B cell (primary cell): ENCODE data around the gene LAMC3. TPM values are rescaled to one million over a fixed set of nuclear protein-coding genes. Genes with fewer than 3 reads are reported as not detected.

Source experiments
- ATAC-seq: fragments of 200-7000 bp; cut with Tn5 transposase; one replicate; pipeline ENCODE4 v1.10.0; 2021; ENCODE audit warnings: low read depth, mild to moderate bottlenecking, moderate number of reproducible peaks, moderate library complexity
- CTCF ChIA-PET: fragments of 350-600 bp; sonication (Branson Sonifier 250); formaldehyde crosslinking; loops from one replicate; lab custom pipeline; 2021; ENCODE audit warnings: antibody characterized with exemption, inconsistent platforms; lab: Charles Lee
- POLR2A ChIA-PET: fragments of 350-600 bp; sonication (Branson Sonifier 250); formaldehyde crosslinking; loops from one replicate; lab custom pipeline; 2021; ENCODE audit warnings: antibody characterized with exemption; lab: Charles Lee
- DNase-seq: peaks from one replicate; pipeline ENCODE4 v3.0.0; 2013
- H2AFZ ChIP-seq: 2 replicates; pipeline ENCODE4 v1.6.1; 2012; ENCODE audit warnings: mild to moderate bottlenecking, low read depth, low read length; ENCODE audit not compliant: insufficient read depth, poor library complexity, severe bottlenecking
- H3K27ac ChIP-seq, 2 donors: 1 replicate in 1 of 2; 2 replicates in 1 of 2; pipeline ENCODE4 v1.5.1; 2012 to 2013; ENCODE audit warnings: low read length in 2 of 2, mild to moderate bottlenecking in 2 of 2, moderate library complexity in 1 of 2
- H3K27me3 ChIP-seq, 4 experiments: fragments of 200-600 bp in 1 of 4; sonication (generic) in 1 of 4; replicated peaks in 1 of 4; 1 replicate in 2 of 4; 2 replicates in 2 of 4; pipeline versions ENCODE4 v1.6.1 to v1.7.0; 2013 to 2016; ENCODE audit warnings: low read length in 3 of 4, mild to moderate bottlenecking in 2 of 4, mixed read lengths in 1 of 4, moderate library complexity in 1 of 4; ENCODE audit not compliant: insufficient read depth in 4 of 4, control insufficient read depth in 3 of 4; ENCODE audit errors: control extremely low read depth in 1 of 4
- H3K36me3 ChIP-seq, 2 experiments: replicated peaks in 1 of 2; 1 replicate in 1 of 2; 2 replicates in 1 of 2; pipeline versions ENCODE4 v1.6.1 to v1.7.1; 2013; ENCODE audit warnings: low read length in 1 of 2; ENCODE audit not compliant: insufficient read depth in 2 of 2, control insufficient read depth in 1 of 2; ENCODE audit errors: control extremely low read depth in 1 of 2, extremely low read depth in 1 of 2
- H3K4me1 ChIP-seq, 2 donors: fragments of 200-600 bp in 1 of 2; sonication (generic) in 1 of 2; 1 replicate in 1 of 2; 2 replicates in 1 of 2; pipeline versions ENCODE4 v1.5.1 to v1.6.1; 2013 to 2017; ENCODE audit warnings: low read length in 2 of 2; ENCODE audit not compliant: control insufficient read depth in 2 of 2, insufficient read depth in 2 of 2
- H3K4me2 ChIP-seq: replicated peaks from 2 replicates; pipeline ENCODE3; 2012; ENCODE audit warnings: mild to moderate bottlenecking, low read depth, low read length; ENCODE audit not compliant: poor library complexity, severe bottlenecking
- H3K4me3 ChIP-seq, 5 experiments: fragments of 200-600 bp in 1 of 5; sonication (generic) in 1 of 5; 1 replicate in 3 of 5; 2 replicates in 2 of 5; pipeline versions ENCODE4 v1.5.1 to v1.7.0; 2011 to 2016; ENCODE audit warnings: low read length in 4 of 5, mild to moderate bottlenecking in 4 of 5, low read depth in 2 of 5, control low read depth in 1 of 5, moderate library complexity in 1 of 5; ENCODE audit not compliant: insufficient read depth in 1 of 5; ENCODE audit errors: control extremely low read depth in 1 of 5, extremely low read depth in 1 of 5
- H3K79me2 ChIP-seq: fragments of 200-600 bp; sonication (generic); one replicate; pipeline ENCODE4 v1.6.0; 2016; ENCODE audit warnings: low read length; ENCODE audit not compliant: control insufficient read depth, insufficient read depth
- H3K9ac ChIP-seq: fragments of 200-600 bp; sonication (generic); 2 replicates; pipeline ENCODE4 v1.6.1; 2017; ENCODE audit warnings: mild to moderate bottlenecking, low read length, moderate library complexity
- H3K9me3 ChIP-seq, 3 donors: one replicate each; pipeline versions ENCODE4 v1.6.1 to v1.7.1; 2013; ENCODE audit warnings: low read length in 2 of 3; ENCODE audit not compliant: control insufficient read depth in 2 of 3, insufficient read depth in 1 of 3; ENCODE audit errors: control extremely low read depth in 1 of 3
- H4K20me1 ChIP-seq: 2 replicates; pipeline ENCODE4 v1.6.0; 2012; ENCODE audit warnings: mild to moderate bottlenecking, low read length; ENCODE audit not compliant: insufficient read depth, control insufficient read depth, poor library complexity, severe bottlenecking
- H3K27ac Mint-ChIP-seq: one replicate; pipeline ENCODE4 v1.8.0; 2021; ENCODE audit warnings: mixed read lengths
- H3K27me3 Mint-ChIP-seq: one replicate; pipeline ENCODE4 v1.8.0; 2021; ENCODE audit warnings: mixed read lengths
- H3K4me1 Mint-ChIP-seq: one replicate; pipeline ENCODE4 v1.8.0; 2021; ENCODE audit warnings: mixed read lengths
- H3K4me3 Mint-ChIP-seq: one replicate; pipeline ENCODE4 v1.8.0; 2021; ENCODE audit warnings: mixed read lengths
- H3K9me3 Mint-ChIP-seq: one replicate; pipeline ENCODE4 v1.8.0; 2022; ENCODE audit warnings: mixed read lengths; ENCODE audit not compliant: insufficient read depth
- CTCF ChIP-seq: fragments of 200-600 bp; IDR thresholded peaks from one replicate; pipeline ENCODE4 v1.8.0; 2022; ENCODE audit warnings: antibody characterized with exemption, mild to moderate bottlenecking
- EZH2 ChIP-seq: IDR thresholded peaks from 2 replicates; pipeline ENCODE4 v1.6.1; 2012; ENCODE audit warnings: borderline replicate concordance, low read depth, mild to moderate bottlenecking, moderate library complexity, low read length; ENCODE audit not compliant: insufficient read depth, poor library complexity, severe bottlenecking
- WGBS: methylation state at CpG from one replicate; pipeline ENCODE4 v1.1.5; 2013; ENCODE audit warnings: missing lambda C conversion rate; ENCODE audit not compliant: insufficient coverage; 5-methylcytosine and 5-hydroxymethylcytosine counted together
- intact Hi-C: fragments of 100-400 bp; cut with micrococcal nuclease; formaldehyde crosslinking; loops from one replicate; pipeline ENCODE4 v1.10.0; 2022
- polyA plus RNA-seq: library from polyadenylated mRNA; depleted of rRNA; stranded (reverse); fragments of >200 nt; gene quantifications from 2 replicates; pipeline ENCODE4 v1.2.3, GENCODE V29; 2012
- total RNA-seq, 2 donors: library from RNA; stranded (reverse); fragments of 120-200 nt in 1 of 2; gene quantifications; 1 replicate in 1 of 2; 2 replicates in 1 of 2; pipeline versions ENCODE4 v1.2.3 to v1.2.4, GENCODE V29; 2013 to 2022

The LAMC3 gene
- total and polyA plus RNA-seq, 2 donors (not counting 1 experiment from before 2014, with no cell fraction given), result 0.25 to 0.45 TPM

DNA sequence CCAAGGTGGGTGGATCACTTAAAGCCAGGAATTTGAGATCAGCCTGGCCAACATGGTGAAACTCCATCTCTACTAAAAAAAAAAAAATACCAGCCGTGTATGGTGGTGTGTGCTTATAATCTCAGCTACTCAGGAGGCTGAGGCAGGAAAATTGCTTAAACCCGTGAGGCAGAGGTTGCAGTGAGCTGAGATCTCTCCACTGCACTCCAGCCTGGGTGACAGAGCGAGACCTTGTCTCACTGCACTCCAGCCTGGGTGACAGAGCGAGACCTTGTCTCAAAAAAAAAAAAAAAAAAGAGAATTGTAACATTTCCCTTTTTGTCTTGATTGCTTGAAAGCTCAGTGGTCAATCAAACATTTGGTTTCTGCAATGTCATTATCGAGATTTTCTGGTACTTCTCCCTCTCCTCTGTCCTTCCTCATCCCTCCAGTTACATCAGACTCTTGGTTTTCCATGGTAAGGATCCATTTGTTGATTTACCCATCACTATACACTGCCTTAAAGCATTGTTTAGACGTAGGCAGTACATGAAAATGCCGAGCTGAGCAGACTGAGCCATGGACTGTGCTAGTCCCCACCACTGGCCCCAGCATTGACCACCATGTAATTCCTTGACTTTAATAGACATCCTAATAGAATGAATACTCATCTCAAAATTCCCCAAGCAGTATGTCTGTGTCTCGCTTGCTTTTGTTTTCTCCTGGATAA is 75.8 kb downstream of the LAMC3 start:
- Histone ChIP-seq H3K27ac (no peak overlapping the region), H2AFZ (no peak overlapping the region), H4K20me1 (no peaks in the 10 kb centered on the region), H3K9ac (no peak overlapping the region), H3K4me2 (no peak overlapping the region), H3K36me3 (no peaks in the 10 kb centered on the region), H3K27me3 (no peaks in the 10 kb centered on the region), H3K9me3 (no peaks in the 10 kb centered on the region), H3K79me2 (no peaks in the 10 kb centered on the region), H3K4me3 (no peak overlapping the region), H3K4me1 (no peaks in the 10 kb centered on the region)
- WGBS, result 72% methylated on average over 7 of the region's 8 CpGs
- ChIA-PET CTCF (interaction anchor here (0.6 kb wide), 1 partner anchor 91 kb away, joined by 3 read pairs; no protein-coding TSS in a partner anchor), POLR2A (no interaction called here)
- Mint-ChIP-seq H3K27ac (no peak overlapping the region), H3K9me3 (no peaks in the 10 kb centered on the region), H3K4me1 (no peaks in the 10 kb centered on the region), H3K27me3 (peaks cover 3% of the 10 kb centered on the region), H3K4me3 (no peak overlapping the region)
- TF ChIP-seq EZH2, result no peak
- TF ChIP-seq CTCF, result no peak
- intact Hi-C loops, result no loop called here
- DNase-seq, result no peak
- no peak for ATAC-seq

- ChIA-PET CTCF (interaction anchor here (0.6 kb wide), 1 partner anchor 90 kb away, joined by 3 read pairs; no protein-coding TSS in a partner anchor), POLR2A (no interaction called here)
- Histone ChIP-seq H3K27me3 (no peaks in the 10 kb centered on the region), H3K4me3 (no peak overlapping the region), H3K4me2 (no peak overlapping the region), H2AFZ (no peak overlapping the region), H3K79me2 (no peaks in the 10 kb centered on the region), H4K20me1 (no peaks in the 10 kb centered on the region), H3K9me3 (no peaks in the 10 kb centered on the region), H3K9ac (no peak overlapping the region), H3K27ac (no peak overlapping the region), H3K4me1 (no peaks in the 10 kb centered on the region), H3K36me3 (no peaks in the 10 kb centered on the region)
- Mint-ChIP-seq H3K9me3 (no peaks in the 10 kb centered on the region), H3K27me3 (peaks cover 3% of the 10 kb centered on the region), H3K4me1 (no peaks in the 10 kb centered on the region), H3K27ac (no peak overlapping the region), H3K4me3 (no peak overlapping the region)
- ATAC-seq (no peak), DNase-seq (no peak)
- TF ChIP-seq EZH2, result no peak
- no peak for TF ChIP-seq CTCF
- intact Hi-C loops, result no loop called here
- 90% methylated on average over 22 of the region's 23 CpGs for WGBS
Observed at GRCh38 chr9:131085370-131086122, 76.6 kb downstream of the LAMC3 start.
